ENCODE data around the gene FGF2.
"Not testable (repeated sequence)": the region's sequence is repeated elsewhere in the genome, so short reads cannot be mapped to it uniquely, and the experiment has no call there.

Gene FGF2

GRCh38 chr4:122849789-122850188 is 23.2 kb downstream of the FGF2 start:
- DNase-seq: not testable (repeated sequence)

GRCh38 chr4:122851568-122851967 is 24.9 kb downstream of the FGF2 start:
- no peak for DNase-seq

GRCh38 chr4:122854447-122855352 is 28.1 kb downstream of the FGF2 start:
- no peak for DNase-seq

- peak; percentile 3 for DNase-seq
Observed at GRCh38 chr4:122855353-122855890, 28.8 kb downstream of the FGF2 start.

- DNase-seq: no peak
Observed at GRCh38 chr4:122857160-122857559, 30.5 kb downstream of the FGF2 start.

GRCh38 chr4:122858705-122859104 is 32.1 kb downstream of the FGF2 start:
- no peak for DNase-seq

GRCh38 chr4:122861172-122861943 is 34.7 kb downstream of the FGF2 start:
- no peak for DNase-seq

GRCh38 chr4:122863639-122864038 is 37.0 kb downstream of the FGF2 start:
- DNase-seq: no peak

- DNase-seq: no peak
Observed at GRCh38 chr4:122865425-122865824, 38.8 kb downstream of the FGF2 start.

- DNase-seq: not testable (repeated sequence)
Observed at GRCh38 chr4:122868235-122868634, 41.6 kb downstream of the FGF2 start.

- DNase-seq: no peak
Observed at GRCh38 chr4:122873146-122873545, 46.5 kb downstream of the FGF2 start.

- no peak for DNase-seq
Observed at GRCh38 chr4:122873821-122874593, 47.4 kb downstream of the FGF2 start.

- no peak for DNase-seq
Observed at GRCh38 chr4:122875949-122876348, 49.3 kb downstream of the FGF2 start.

- no peak for DNase-seq
Observed at GRCh38 chr4:122876456-122876855, 49.8 kb downstream of the FGF2 start.

- no peak for DNase-seq
Observed at GRCh38 chr4:122879001-122879400, 52.4 kb downstream of the FGF2 start.

GRCh38 chr4:122882857-122883735 is 56.5 kb downstream of the FGF2 start:
- DNase-seq: no peak

- no peak for DNase-seq
Observed at GRCh38 chr4:122884499-122884898, 57.9 kb downstream of the FGF2 start.

- no peak for DNase-seq
Observed at GRCh38 chr4:122889726-122890125, 63.1 kb downstream of the FGF2 start.

GRCh38 chr4:122890147-122890795 is 63.6 kb downstream of the FGF2 start:
- no peak for DNase-seq

GRCh38 chr4:122894827-122895226 is 68.2 kb downstream of the FGF2 start:
- no peak for DNase-seq

- DNase-seq: no peak
Observed at GRCh38 chr4:122895336-122895995, 68.8 kb downstream of the FGF2 start.

All from hematopoietic multipotent progenitor cell treated with erythropoietin and hydrocortisone succinate and interleukin-3 and kit ligand, for 4 days (in vitro differentiated cells).